IPS-18c (cell line): ENCODE measurements around the gene SH2B3.
"Not testable (repeated sequence)": the region's sequence is repeated elsewhere in the genome, so short reads cannot be mapped to it uniquely, and the experiment has no call there.

Experiments
- H3K4me3 ChIP-seq: 2 replicates; pipeline ENCODE4 v1.7.0; 2013; ENCODE audit warnings: low read depth, mild to moderate bottlenecking, low read length, moderate library complexity; ENCODE audit not compliant: insufficient read depth
- H3K9me3 ChIP-seq: one replicate; pipeline ENCODE4 v1.6.1; 2013; ENCODE audit warnings: mild to moderate bottlenecking, low read length, moderate library complexity; ENCODE audit not compliant: control insufficient read depth, insufficient read depth

The SH2B3 gene

GRCh38 chr12:111377440-111377839 is 28.3 kb upstream of the SH2B3 start:
- Histone ChIP-seq H3K9me3 (peaks cover 2% of the 10 kb centered on the region), H3K4me3 (no peak overlapping the region)

GRCh38 chr12:111379942-111380554 is 25.7 kb upstream of the SH2B3 start:
- no peak overlapping the region for H3K4me3 ChIP-seq
- peaks cover 2% of the 10 kb centered on the region for H3K9me3 ChIP-seq

- no peaks in the 10 kb centered on the region for H3K9me3 ChIP-seq
- no peak overlapping the region for H3K4me3 ChIP-seq
Measured at GRCh38 chr12:111384596-111384995, 21.1 kb upstream of the SH2B3 start.

- Histone ChIP-seq H3K9me3 (no peaks in the 10 kb centered on the region), H3K4me3 (no peak overlapping the region)
Measured at GRCh38 chr12:111386885-111387284, 18.8 kb upstream of the SH2B3 start.

GRCh38 chr12:111387747-111388323 is 17.9 kb upstream of the SH2B3 start:
- H3K9me3 ChIP-seq = peaks cover 2% of the 10 kb centered on the region
- no peak overlapping the region for H3K4me3 ChIP-seq

- Histone ChIP-seq H3K4me3 (no peak overlapping the region), H3K9me3 (peaks cover 2% of the 10 kb centered on the region)
Measured at GRCh38 chr12:111389635-111390034, 16.1 kb upstream of the SH2B3 start.

- H3K9me3 ChIP-seq = peaks cover 2% of the 10 kb centered on the region
- H3K4me3 ChIP-seq = no peak overlapping the region
Measured at GRCh38 chr12:111390910-111391309, 14.8 kb upstream of the SH2B3 start.

- no peak overlapping the region for H3K4me3 ChIP-seq
- peaks cover 2% of the 10 kb centered on the region for H3K9me3 ChIP-seq
Measured at GRCh38 chr12:111393700-111394300, 11.9 kb upstream of the SH2B3 start.

GRCh38 chr12:111394480-111394879 is 11.2 kb upstream of the SH2B3 start:
- H3K9me3 ChIP-seq = peaks cover 2% of the 10 kb centered on the region
- no peak overlapping the region for H3K4me3 ChIP-seq

- no peak overlapping the region for H3K4me3 ChIP-seq
- peaks cover 2% of the 10 kb centered on the region for H3K9me3 ChIP-seq
Measured at GRCh38 chr12:111395336-111396187, 10.2 kb upstream of the SH2B3 start.

GRCh38 chr12:111396271-111396670 is 9.5 kb upstream of the SH2B3 start:
- not testable (repeated sequence) for H3K9me3 ChIP-seq, H3K4me3 ChIP-seq

GRCh38 chr12:111396726-111397445 is 8.8 kb upstream of the SH2B3 start:
- H3K9me3 ChIP-seq = peaks cover 2% of the 10 kb centered on the region
- no peak overlapping the region for H3K4me3 ChIP-seq

GRCh38 chr12:111398530-111398929 is 7.2 kb upstream of the SH2B3 start:
- Histone ChIP-seq H3K4me3 (no peak overlapping the region), H3K9me3 (no peaks in the 10 kb centered on the region)

- H3K4me3 ChIP-seq = not testable (repeated sequence)
Measured at GRCh38 chr12:111399741-111400404, 5.8 kb upstream of the SH2B3 start.

GRCh38 chr12:111401167-111401605 is 4.5 kb upstream of the SH2B3 start:
- Histone ChIP-seq H3K4me3 (no peak overlapping the region), H3K9me3 (no peaks in the 10 kb centered on the region)

More at GRCh38 chr12:111399741-111400404, 5.8 kb upstream of the SH2B3 start:
- H3K9me3 ChIP-seq = not testable (repeated sequence)

- H3K9me3 ChIP-seq, H3K4me3 ChIP-seq: not testable (repeated sequence)
Measured at GRCh38 chr12:111402490-111402824, 3.3 kb upstream of the SH2B3 start.
